IMR-90 (cell line): ENCODE data around the gene SVBP. TPM values are rescaled to one million over a fixed set of nuclear protein-coding genes. Genes with fewer than 3 reads are reported as not detected.

Experiments used
- ATAC-seq: fragments of 200-7000 bp; cut with Tn5 transposase; 2 replicates; pipeline ENCODE4 v1.9.1; 2020; ENCODE audit warnings: low read depth, mild to moderate bottlenecking, moderate library complexity
- BruUV-seq: library from RNA; stranded (reverse); fragments of 400-500 nt; replicated peaks from 2 replicates; lab custom pipeline; 2021; lab: Mats Ljungman, UMichigan
- CTCF ChIA-PET: fragments of 300-600 bp; formaldehyde crosslinking; extraction: SDS; loops from one replicate; lab custom pipeline; 2021; ENCODE audit warnings: antibody characterized with exemption; lab: Yijun Ruan, JAX
- POLR2A ChIA-PET: fragments of 300-600 bp; sonication (Branson Sonifier 250); formaldehyde crosslinking; loops from one replicate; lab custom pipeline; 2022; ENCODE audit warnings: antibody characterized with exemption; ENCODE audit not compliant: unreplicated experiment; lab: Charles Lee
- DNase-seq: peaks from one replicate; pipeline ENCODE4 v3.0.0; 2013
- H2AFZ ChIP-seq: replicated peaks from 2 replicates; pipeline ENCODE3; 2013; ENCODE audit warnings: low read length, mild to moderate bottlenecking; ENCODE audit not compliant: poor library complexity
- H2AK5ac ChIP-seq: 2 replicates; pipeline ENCODE4 v1.6.1; 2013; ENCODE audit warnings: low read depth, low read length, inconsistent platforms
- H2AK9ac ChIP-seq: replicated peaks from 2 replicates; pipeline ENCODE3; 2013; ENCODE audit warnings: mild to moderate bottlenecking, low read depth, low read length, moderate library complexity; ENCODE audit not compliant: poor library complexity
- H2BK120ac ChIP-seq: 2 replicates; pipeline ENCODE4 v1.6.1; 2013; ENCODE audit warnings: low read depth, low read length, inconsistent platforms
- H2BK15ac ChIP-seq: 3 replicates; pipeline ENCODE4 v1.6.1; 2013; ENCODE audit warnings: low read depth, low read length, inconsistent platforms
- H2BK20ac ChIP-seq: 2 replicates; pipeline ENCODE4 v1.6.1; 2013; ENCODE audit warnings: low read depth, mild to moderate bottlenecking, inconsistent platforms, low read length, moderate library complexity
- H2BK5ac ChIP-seq: 2 replicates; pipeline ENCODE4 v1.6.1; 2013; ENCODE audit warnings: mild to moderate bottlenecking, low read depth, low read length, inconsistent platforms; ENCODE audit not compliant: poor library complexity, severe bottlenecking
- H3K14ac ChIP-seq: replicated peaks from 2 replicates; pipeline ENCODE4 v1.6.1; 2013; ENCODE audit warnings: low read depth, low read length, inconsistent platforms
- H3K18ac ChIP-seq: 2 replicates; pipeline ENCODE4 v1.6.1; 2013; ENCODE audit warnings: low read depth, low read length, control low read depth
- H3K23ac ChIP-seq: 2 replicates; pipeline ENCODE4 v1.6.1; 2013; ENCODE audit warnings: low read depth, low read length, inconsistent platforms
- H3K27ac ChIP-seq: 2 replicates; pipeline ENCODE4 v1.5.1; 2013; ENCODE audit warnings: mild to moderate bottlenecking, control low read depth, low read length; ENCODE audit not compliant: insufficient read depth
- H3K27me3 ChIP-seq: 2 replicates; pipeline ENCODE4 v1.6.1; 2013; ENCODE audit warnings: low read length; ENCODE audit not compliant: control insufficient read depth, insufficient read depth
- H3K36me3 ChIP-seq: 2 replicates; pipeline ENCODE4 v1.6.1; 2013; ENCODE audit warnings: low read length, mixed read lengths; ENCODE audit not compliant: control insufficient read depth, insufficient read depth
- H3K4ac ChIP-seq: 2 replicates; pipeline ENCODE4 v1.6.1; 2013; ENCODE audit warnings: low read depth, low read length, inconsistent platforms
- H3K4me1 ChIP-seq: 2 replicates; pipeline ENCODE4 v1.6.1; 2013; ENCODE audit warnings: low read length, mixed read lengths; ENCODE audit not compliant: control insufficient read depth, insufficient read depth
- H3K4me2 ChIP-seq: 2 replicates; pipeline ENCODE4 v1.6.1; 2013; ENCODE audit warnings: low read depth, mild to moderate bottlenecking, control low read depth, low read length, moderate library complexity
- H3K4me3 ChIP-seq: 2 replicates; pipeline ENCODE4 v1.5.1; 2013; ENCODE audit warnings: low read depth, mild to moderate bottlenecking, control low read depth, low read length, moderate library complexity; ENCODE audit not compliant: insufficient read depth
- H3K56ac ChIP-seq: 2 replicates; pipeline ENCODE4 v1.6.1; 2013; ENCODE audit warnings: low read length, inconsistent platforms; ENCODE audit not compliant: insufficient read depth; ENCODE audit errors: extremely low read depth
- H3K79me1 ChIP-seq, 2 experiments: 2 replicates each; pipeline ENCODE4 v1.6.1; 2013; ENCODE audit warnings: low read length in 2 of 2, inconsistent platforms in 1 of 2, low read depth in 1 of 2
- H3K9ac ChIP-seq: 2 replicates; pipeline ENCODE4 v1.6.1; 2013; ENCODE audit warnings: low read depth, low read length, control low read depth
- H3K9me1 ChIP-seq: 2 replicates; pipeline ENCODE4 v1.6.1; 2013; ENCODE audit warnings: low read length, inconsistent platforms; ENCODE audit not compliant: insufficient read depth
- H3K9me3 ChIP-seq: 2 replicates; pipeline ENCODE4 v1.6.1; 2013; ENCODE audit warnings: low read length; ENCODE audit not compliant: control insufficient read depth, insufficient read depth
- H4K20me1 ChIP-seq: 2 replicates; pipeline ENCODE4 v1.6.1; 2013; ENCODE audit warnings: low read length, inconsistent platforms; ENCODE audit not compliant: insufficient read depth
- H4K5ac ChIP-seq: 2 replicates; pipeline ENCODE4 v1.6.1; 2013; ENCODE audit warnings: mild to moderate bottlenecking, low read depth, low read length, control low read depth
- H4K8ac ChIP-seq, 2 experiments: 2 replicates each; pipeline ENCODE4 v1.6.1; 2013; ENCODE audit warnings: low read depth in 2 of 2, low read length in 2 of 2, control low read depth in 1 of 2, inconsistent platforms in 1 of 2
- H4K91ac ChIP-seq: 2 replicates; pipeline ENCODE4 v1.6.1; 2013; ENCODE audit warnings: low read depth, low read length, inconsistent platforms; ENCODE audit not compliant: insufficient read depth
- CHD1 ChIP-seq: IDR thresholded peaks from 2 replicates; pipeline ENCODE4 v1.6.1; 2012; ENCODE audit warnings: low read depth, low read length, improper control_type of control experiment
- FOS ChIP-seq: fragments of 150-350 bp; IDR thresholded peaks from 2 replicates; pipeline ENCODE4 v1.6.1; 2016; ENCODE audit warnings: low read depth, low read length
- MAFK ChIP-seq: IDR thresholded peaks from 2 replicates; pipeline ENCODE4 v1.6.1; 2012; ENCODE audit warnings: low read depth, low read length, improper control_type of control experiment
- MAZ ChIP-seq: IDR thresholded peaks from 2 replicates; pipeline ENCODE4 v1.6.1; 2012; ENCODE audit warnings: low read depth, mild to moderate bottlenecking, low read length, improper control_type of control experiment, moderate library complexity, borderline replicate concordance
- RFX5 ChIP-seq: IDR thresholded peaks from 2 replicates; pipeline ENCODE4 v1.8.0; 2012; ENCODE audit warnings: low read depth, mild to moderate bottlenecking, low read length, moderate library complexity
- WGBS, 2 experiments: methylation state at CpG; one replicate each; pipeline versions ENCODE4 v1.1.5 to v1.1.7; 2013; ENCODE audit warnings: missing lambda C conversion rate in 2 of 2; ENCODE audit not compliant: insufficient read length in 1 of 2; ENCODE audit errors: extremely low coverage in 2 of 2; 5-methylcytosine and 5-hydroxymethylcytosine counted together
- dilution Hi-C: fragments of 300-500 bp; cut with HindIII; formaldehyde crosslinking; loops from one replicate; pipeline ENCODE4 v1.14.3; 2018; ENCODE audit warnings: low sequenced_read_pairs; ENCODE audit not compliant: unreplicated experiment
- in situ Hi-C: fragments of 300-500 bp; cut with MboI; formaldehyde crosslinking; loops from 3 replicates; pipeline ENCODE4 v1.14.3; 2019; ENCODE audit warnings: low sequenced_read_pairs, inconsistent platforms, mixed read lengths
- intact Hi-C: fragments of 100-400 bp; cut with micrococcal nuclease; formaldehyde crosslinking; loops from 2 replicates; pipeline ENCODE4 v1.10.0; 2022
- polyA plus RNA-seq, 3 experiments: library from polyadenylated mRNA; depleted of rRNA; stranded (reverse); fragments of >200 nt; gene quantifications; 2 replicates each; pipeline ENCODE4 v1.2.3, GENCODE V29; 2012; ENCODE audit warnings: low replicate concordance in 1 of 3
- total RNA-seq: library from RNA; depleted of rRNA; stranded (reverse); fragments of >200 nt; gene quantifications from 2 replicates; pipeline ENCODE4 v1.2.3, GENCODE V29; 2012
- TF ChIP-seq, protein P1 (sequence below): fragments of 150-350 bp; IDR thresholded peaks from 2 replicates; pipeline ENCODE4 v1.6.1; 2017; ENCODE audit warnings: mild to moderate bottlenecking, antibody characterized with exemption, low read length, low read depth
- TF ChIP-seq, protein P2 (sequence below): fragments of 150-350 bp; IDR thresholded peaks from 2 replicates; pipeline ENCODE4 v1.6.1; 2016; ENCODE audit warnings: low read depth, mild to moderate bottlenecking, low read length, moderate library complexity, borderline replicate concordance

Gene SVBP
- total and polyA plus RNA-seq, 2 of the 4 experiments (the other 2 are of a cell fraction) = 9.7 to 11.5 TPM

DNA sequence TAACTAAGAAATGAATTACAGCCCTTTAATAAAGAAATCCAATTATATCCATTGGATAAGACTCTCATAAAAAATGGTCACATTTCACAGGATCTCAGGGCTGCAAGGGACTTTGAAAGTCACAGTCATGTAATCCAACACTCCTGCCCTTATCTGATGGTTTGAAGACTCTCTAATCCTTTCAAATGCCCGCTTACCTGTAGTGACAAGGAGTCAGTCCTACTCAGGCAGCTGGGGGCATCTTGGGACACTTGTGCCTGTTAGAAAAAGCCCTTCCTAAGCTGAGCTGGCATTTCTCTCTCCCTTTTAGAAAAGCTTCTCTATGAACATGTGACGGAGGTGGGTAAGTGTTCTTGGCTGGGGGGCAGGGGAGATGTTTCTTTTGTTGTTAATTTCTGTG lies 18.2 kb upstream of the SVBP start:
- Histone ChIP-seq H3K14ac (no peak overlapping the region), H2AK9ac (peak overlapping the region; percentile 37), H2AFZ (no peak overlapping the region), H3K4me2 (no peak overlapping the region), H3K36me3 (peaks cover 6% of the 10 kb centered on the region), H4K20me1 (no peaks in the 10 kb centered on the region), H3K79me1 (no peaks in the 10 kb centered on the region), H3K27ac (no peak overlapping the region), H3K9me1 (peaks cover 6% of the 10 kb centered on the region), H3K56ac (no peak overlapping the region), H2BK20ac (no peak overlapping the region), H3K9me3 (no peaks in the 10 kb centered on the region), H2BK120ac (no peak overlapping the region), H3K27me3 (no peaks in the 10 kb centered on the region), H3K18ac (no peak overlapping the region), H4K91ac (no peak overlapping the region), H3K9ac (no peak overlapping the region), H2AK5ac (no peak overlapping the region), H4K8ac (no peak overlapping the region), H2BK5ac (no peak overlapping the region), H4K5ac (no peak overlapping the region), H2BK15ac (no peak overlapping the region), H3K4me3 (no peak overlapping the region), H3K4ac (no peak overlapping the region), H3K4me1 (no peaks in the 10 kb centered on the region), H3K23ac (no peak overlapping the region)
- TF ChIP-seq FOS = no peak
- TF ChIP-seq, protein P1, sequence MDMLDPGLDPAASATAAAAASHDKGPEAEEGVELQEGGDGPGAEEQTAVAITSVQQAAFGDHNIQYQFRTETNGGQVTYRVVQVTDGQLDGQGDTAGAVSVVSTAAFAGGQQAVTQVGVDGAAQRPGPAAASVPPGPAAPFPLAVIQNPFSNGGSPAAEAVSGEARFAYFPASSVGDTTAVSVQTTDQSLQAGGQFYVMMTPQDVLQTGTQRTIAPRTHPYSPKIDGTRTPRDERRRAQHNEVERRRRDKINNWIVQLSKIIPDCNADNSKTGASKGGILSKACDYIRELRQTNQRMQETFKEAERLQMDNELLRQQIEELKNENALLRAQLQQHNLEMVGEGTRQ = no peak
- no peak for TF ChIP-seq RFX5
- no peak for TF ChIP-seq CHD1
- TF ChIP-seq MAFK = no peak
- TF ChIP-seq MAZ = no peak
- TF ChIP-seq, protein P2, sequence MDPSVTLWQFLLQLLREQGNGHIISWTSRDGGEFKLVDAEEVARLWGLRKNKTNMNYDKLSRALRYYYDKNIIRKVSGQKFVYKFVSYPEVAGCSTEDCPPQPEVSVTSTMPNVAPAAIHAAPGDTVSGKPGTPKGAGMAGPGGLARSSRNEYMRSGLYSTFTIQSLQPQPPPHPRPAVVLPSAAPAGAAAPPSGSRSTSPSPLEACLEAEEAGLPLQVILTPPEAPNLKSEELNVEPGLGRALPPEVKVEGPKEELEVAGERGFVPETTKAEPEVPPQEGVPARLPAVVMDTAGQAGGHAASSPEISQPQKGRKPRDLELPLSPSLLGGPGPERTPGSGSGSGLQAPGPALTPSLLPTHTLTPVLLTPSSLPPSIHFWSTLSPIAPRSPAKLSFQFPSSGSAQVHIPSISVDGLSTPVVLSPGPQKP = no peak
- ChIA-PET CTCF (no interaction called here), POLR2A (no interaction called here)
- DNase-seq (no peak), ATAC-seq (no peak)
- BruUV-seq = no TSS peak
- in situ Hi-C loops = no loop called here
- WGBS, 2 experiments = 100% methylated on average over 1 of the region's 2 CpGs; no CpG with 5 or more reads in 1 of the 2 experiments
- dilution Hi-C loops = no loop called here
- intact Hi-C loops = no loop called here
